DND-41 (cell line): ENCODE data around the gene MPHOSPH8.
"Not testable (repeated sequence)": the region's sequence is repeated elsewhere in the genome, so short reads cannot be mapped to it uniquely, and the experiment has no call there.

Source experiments
- ATAC-seq: fragments of 200-7000 bp; cut with Tn5 transposase; 3 replicates; pipeline ENCODE4 v1.9.1; 2021; ENCODE audit warnings: low read depth; ENCODE audit not compliant: insufficient read depth
- DNase-seq: peaks from one replicate; pipeline ENCODE4 v3.0.0-alpha.2; 2020
- H2AFZ ChIP-seq: 2 replicates; pipeline ENCODE4 v1.6.0; 2012; ENCODE audit warnings: low read depth, low read length
- H3K27ac ChIP-seq: 2 replicates; pipeline ENCODE4 v1.5.1; 2012; ENCODE audit warnings: low read length, inconsistent platforms
- H3K27me3 ChIP-seq: fragments of 200-600 bp; sonication (generic); 2 replicates; pipeline ENCODE4 v1.6.0; 2012; ENCODE audit warnings: low read length, mild to moderate bottlenecking, inconsistent platforms; ENCODE audit not compliant: insufficient read depth, poor library complexity
- H3K36me3 ChIP-seq: 2 replicates; pipeline ENCODE4 v1.5.1; 2012; ENCODE audit warnings: low read length, inconsistent platforms; ENCODE audit not compliant: insufficient read depth
- H3K4me1 ChIP-seq: 2 replicates; pipeline ENCODE4 v1.5.1; 2012; ENCODE audit warnings: mild to moderate bottlenecking, low read length; ENCODE audit not compliant: insufficient read depth
- H3K4me2 ChIP-seq: 2 replicates; pipeline ENCODE4 v1.6.0; 2012; ENCODE audit warnings: mild to moderate bottlenecking, moderate library complexity, low read length, inconsistent platforms; ENCODE audit not compliant: insufficient read depth
- H3K4me3 ChIP-seq, 2 experiments: fragments of 200-600 bp in 1 of 2; shearing (Covaris generic) in 1 of 2; 2 replicates each; pipeline ENCODE4 v1.5.1; 2012 to 2016; ENCODE audit warnings: inconsistent platforms in 2 of 2, low read length in 2 of 2, mild to moderate bottlenecking in 2 of 2, low read depth in 1 of 2, moderate library complexity in 1 of 2
- H3K79me2 ChIP-seq: 2 replicates; pipeline ENCODE4 v1.6.0; 2012; ENCODE audit warnings: low read length, inconsistent platforms; ENCODE audit not compliant: insufficient read depth
- H3K9ac ChIP-seq: 2 replicates; pipeline ENCODE4 v1.6.0; 2012; ENCODE audit warnings: low read depth, mild to moderate bottlenecking, inconsistent platforms, low read length, moderate library complexity
- H3K9me3 ChIP-seq: 2 replicates; pipeline ENCODE4 v1.5.1; 2012; ENCODE audit warnings: low read length, moderate library complexity, mild to moderate bottlenecking, inconsistent platforms; ENCODE audit not compliant: insufficient read depth, severe bottlenecking
- H4K20me1 ChIP-seq: 2 replicates; pipeline ENCODE4 v1.6.0; 2012; ENCODE audit warnings: low read length; ENCODE audit not compliant: insufficient read depth
- CTCF ChIP-seq: IDR thresholded peaks from 2 replicates; pipeline ENCODE4 v1.5.1; 2012; ENCODE audit warnings: borderline replicate concordance, low read length, moderate library complexity, mild to moderate bottlenecking; ENCODE audit not compliant: poor library complexity, severe bottlenecking; ENCODE audit errors: extremely low read depth
- EZH2 ChIP-seq: IDR thresholded peaks from 3 replicates; pipeline ENCODE4 v1.6.1; 2012; ENCODE audit warnings: borderline replicate concordance, low read depth, mild to moderate bottlenecking, moderate library complexity, low read length, inconsistent platforms; ENCODE audit not compliant: severe bottlenecking

MPHOSPH8 gene

GRCh38 chr13:19634256-19634740 is 839 bp downstream of the MPHOSPH8 start:
- H3K36me3 ChIP-seq, result no peaks in the 10 kb centered on the region; the same call in 1 of the 2 replicates
- peaks cover 33% of the 10 kb centered on the region for H3K4me1 ChIP-seq
- peak overlapping the region; percentile 84 for H2AFZ ChIP-seq
- TF ChIP-seq CTCF, result no peak
- no peak for TF ChIP-seq EZH2
- ATAC-seq (0 out of 3 replicates have a peak, but pooled peaks have one; percentile 5), DNase-seq (no peak)
- peak overlapping the region; percentile 78 for H3K9ac ChIP-seq
- peaks cover 55% of the 10 kb centered on the region for H3K79me2 ChIP-seq
- H3K27ac ChIP-seq, result peak overlapping the region; percentile 84
- peak overlapping the region; percentile 88 for H3K4me2 ChIP-seq
- H3K4me3 ChIP-seq, result peak overlapping the region; percentile 82 to 97
- peaks cover 7% of the 10 kb centered on the region for H3K9me3 ChIP-seq
- peaks cover 16% of the 10 kb centered on the region; the same call in 1 of the 2 replicates for H4K20me1 ChIP-seq
- no peaks in the 10 kb centered on the region for H3K27me3 ChIP-seq

- not testable (repeated sequence) for H3K9me3 ChIP-seq, H3K27me3 ChIP-seq, H3K9ac ChIP-seq, ATAC-seq, H3K36me3 ChIP-seq, H3K27ac ChIP-seq, H2AFZ ChIP-seq, DNase-seq
- H4K20me1 ChIP-seq, result peaks cover 16% of the 10 kb centered on the region; the same call in 1 of the 2 replicates
- peaks cover 72% of the 10 kb centered on the region for H3K79me2 ChIP-seq
- H3K4me2 ChIP-seq, result peak overlapping the region; percentile 88
- H3K4me1 ChIP-seq, result peaks cover 33% of the 10 kb centered on the region
- peak overlapping the region in 1 of 2 experiments; percentile 97; a peak in 1 of 4 replicates for H3K4me3 ChIP-seq
Measured at GRCh38 chr13:19635926-19636325, 2.5 kb downstream of the MPHOSPH8 start.

GRCh38 chr13:19643652-19644051 is 10.2 kb downstream of the MPHOSPH8 start:
- Histone ChIP-seq H3K9me3 (no peaks in the 10 kb centered on the region), H3K4me3 (no peak overlapping the region), H3K4me1 (no peaks in the 10 kb centered on the region; the same call in 1 of the 2 replicates), H2AFZ (no peak overlapping the region), H3K27ac (no peak overlapping the region), H3K36me3 (peaks cover 56% of the 10 kb centered on the region), H3K27me3 (no peaks in the 10 kb centered on the region), H4K20me1 (peaks cover 5% of the 10 kb centered on the region), H3K79me2 (peaks cover 63% of the 10 kb centered on the region), H3K9ac (no peak overlapping the region), H3K4me2 (no peak overlapping the region)
- DNase-seq (no peak), ATAC-seq (no peak)
- TF ChIP-seq EZH2, result no peak
- no peak for TF ChIP-seq CTCF

GRCh38 chr13:19645000-19645399 is 11.5 kb downstream of the MPHOSPH8 start:
- Histone ChIP-seq H3K27me3 (no peaks in the 10 kb centered on the region), H3K9ac (no peak overlapping the region), H3K79me2 (peaks cover 50% of the 10 kb centered on the region), H3K4me1 (no peaks in the 10 kb centered on the region; the same call in 1 of the 2 replicates), H3K4me3 (no peak overlapping the region), H3K36me3 (peaks cover 69% of the 10 kb centered on the region), H3K27ac (no peak overlapping the region), H3K9me3 (no peaks in the 10 kb centered on the region), H2AFZ (no peak overlapping the region), H4K20me1 (peaks cover 5% of the 10 kb centered on the region; the same call in 1 of the 2 replicates), H3K4me2 (no peak overlapping the region)
- DNase-seq (no peak), ATAC-seq (no peak)
- TF ChIP-seq EZH2, result no peak
- no peak for TF ChIP-seq CTCF
